Inflammatory macrophage treated with lipopolysaccharide for 4 hours (primary cell): ENCODE data around the gene LRRK1.

Experiments used
- DNase-seq: peaks from one replicate; pipeline ENCODE4 v3.0.0-alpha.2; 2020

LRRK1 gene

DNA sequence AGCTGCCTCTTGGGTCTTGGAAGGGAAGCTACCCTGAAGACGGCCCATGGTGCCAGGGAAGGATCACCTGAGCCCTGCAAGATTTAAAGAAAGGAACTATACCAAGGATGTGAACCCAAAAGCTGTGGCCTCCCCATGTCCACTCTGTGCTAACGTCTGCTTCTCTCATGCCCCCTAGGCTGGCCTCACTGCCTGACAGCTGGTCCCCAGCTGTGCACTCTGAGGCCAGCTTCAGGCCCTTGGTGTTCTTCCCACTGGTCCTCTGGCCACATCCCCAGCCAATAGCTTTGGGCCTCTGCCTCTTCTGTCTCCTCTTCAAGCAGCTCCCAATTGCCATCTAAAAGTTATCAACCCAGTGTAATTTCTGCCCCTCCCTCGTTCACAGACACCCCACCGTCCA is 5.2 kb upstream of the LRRK1 start:
- no peak for DNase-seq

DNA sequence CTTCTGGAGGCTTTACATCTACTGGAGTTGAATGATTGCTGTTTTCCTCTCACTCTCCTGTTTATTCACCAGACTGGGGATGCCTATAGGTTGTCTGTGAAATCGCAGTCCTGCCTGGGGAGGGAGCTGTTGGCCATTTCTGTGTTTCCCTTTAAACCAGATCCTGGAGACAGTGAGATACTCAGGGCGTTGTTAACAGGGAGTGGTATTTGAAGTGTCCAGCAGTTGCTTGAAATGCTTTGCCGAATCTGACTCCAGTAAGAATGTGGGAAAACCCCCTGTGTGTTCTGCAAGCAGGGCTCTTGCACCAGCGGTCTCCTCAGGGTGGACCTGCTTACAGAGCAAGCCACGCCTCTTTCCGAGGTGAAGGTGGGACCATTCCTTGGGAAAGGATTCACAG is 4.3 kb upstream of the LRRK1 start:
- DNase-seq: no peak

DNA sequence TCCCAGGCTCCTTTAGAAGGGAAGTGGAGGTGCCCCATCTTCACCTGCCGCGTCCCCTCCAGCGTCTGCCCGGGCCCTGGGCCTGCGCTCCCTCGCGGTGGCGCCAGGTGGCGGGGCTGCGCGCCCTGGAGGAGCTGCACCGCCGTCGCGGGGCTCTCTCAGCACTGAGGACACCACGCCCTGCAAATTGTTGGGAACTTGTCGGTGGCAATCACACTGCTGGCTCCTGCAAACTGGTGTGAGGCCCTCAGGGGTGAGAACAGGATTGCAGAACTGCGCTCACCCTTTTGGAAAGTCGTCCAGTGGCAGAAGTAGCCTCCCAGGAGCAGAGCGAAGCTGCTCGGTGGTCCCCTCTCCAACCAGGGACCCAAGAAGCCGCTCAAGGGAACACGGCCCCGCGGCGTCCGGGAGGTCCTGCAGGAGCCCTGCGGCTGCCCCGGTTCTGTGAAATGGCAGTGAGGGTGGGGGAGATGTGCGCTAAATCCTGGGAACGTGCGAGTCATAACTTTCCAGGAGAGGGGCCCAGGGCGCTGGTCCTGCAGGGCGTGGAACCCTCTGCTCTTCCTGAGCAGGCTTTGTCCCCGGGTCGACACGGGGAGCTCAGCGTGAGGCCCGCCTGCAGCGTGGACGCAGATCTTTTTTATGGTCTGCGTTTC is 995 bp upstream of the LRRK1 start:
- peak; percentile 81 for DNase-seq

DNA sequence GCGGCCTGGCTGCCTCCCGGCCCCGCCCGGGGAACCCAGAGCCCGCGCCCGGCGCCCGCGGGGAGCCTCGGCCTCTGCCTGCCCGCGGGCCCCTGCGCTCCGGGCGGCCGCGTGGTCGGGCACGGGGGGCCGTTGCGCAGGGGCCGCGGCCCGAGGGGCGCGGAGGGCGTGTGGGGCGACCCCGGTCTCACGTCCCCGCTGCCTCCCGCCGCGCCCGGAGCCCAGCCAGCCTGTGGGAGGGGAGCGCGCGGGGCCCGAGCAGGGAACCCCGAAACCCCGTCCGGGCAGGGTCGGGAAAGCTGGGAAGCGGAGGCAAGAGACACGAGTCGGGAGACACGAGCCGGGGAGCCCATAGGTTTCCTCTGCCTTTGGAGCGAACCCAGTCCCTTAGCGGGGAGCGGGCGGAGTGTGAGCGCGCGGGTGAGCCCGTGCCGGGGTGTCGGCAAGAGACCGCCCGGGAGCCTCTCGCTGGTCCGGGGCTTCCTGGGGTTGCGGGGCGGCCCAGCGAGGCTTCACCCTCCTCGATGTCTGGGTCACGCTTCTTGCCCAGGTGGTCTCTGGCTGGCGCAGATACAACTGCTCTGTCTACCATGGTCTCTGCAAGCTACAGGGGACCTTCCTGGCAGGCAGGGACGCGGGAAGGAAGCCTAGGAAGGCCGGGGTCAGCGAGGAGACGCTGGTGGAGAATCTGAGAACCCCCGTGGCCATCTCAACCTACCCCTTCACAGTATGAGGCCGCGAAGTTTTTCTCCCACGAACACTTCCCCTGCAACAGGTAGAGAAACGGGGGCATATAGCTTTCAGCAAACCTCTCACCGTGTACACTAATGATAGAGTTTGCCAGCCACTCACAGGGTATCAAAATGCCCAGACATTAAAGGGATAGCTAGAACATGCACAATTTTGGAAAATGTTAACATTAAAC is 586 bp downstream of the LRRK1 start:
- no peak for DNase-seq

DNA sequence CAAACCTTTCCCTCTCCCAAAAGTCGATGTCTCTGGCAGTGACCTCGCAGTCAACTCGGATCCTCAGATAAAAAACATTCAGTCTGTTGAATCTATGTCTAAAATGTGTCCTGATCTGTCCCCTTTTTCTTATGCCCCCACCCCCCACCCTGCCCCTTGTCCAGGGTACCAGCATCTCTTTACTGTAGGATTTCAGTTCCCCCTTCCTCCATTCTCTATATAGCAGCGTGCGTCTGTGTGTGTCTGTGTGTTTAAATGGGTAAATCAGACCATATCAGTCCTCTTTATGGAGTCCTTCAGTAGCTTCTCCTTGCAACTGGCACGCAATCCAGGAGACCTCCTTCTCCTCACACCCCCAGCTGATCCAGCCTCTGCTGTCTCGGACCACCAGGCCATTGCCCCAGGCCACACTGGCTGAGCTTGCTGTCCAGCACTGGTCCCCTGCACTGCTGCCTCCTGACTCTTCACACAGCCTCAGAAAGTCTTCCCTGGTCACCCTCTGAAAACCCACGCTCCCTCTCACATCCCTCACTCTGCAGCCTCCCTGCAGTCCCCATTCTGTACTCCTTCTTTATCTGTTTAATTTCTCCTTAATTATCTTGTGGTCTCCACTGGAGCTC is 1.5 kb downstream of the LRRK1 start:
- no peak for DNase-seq

DNA sequence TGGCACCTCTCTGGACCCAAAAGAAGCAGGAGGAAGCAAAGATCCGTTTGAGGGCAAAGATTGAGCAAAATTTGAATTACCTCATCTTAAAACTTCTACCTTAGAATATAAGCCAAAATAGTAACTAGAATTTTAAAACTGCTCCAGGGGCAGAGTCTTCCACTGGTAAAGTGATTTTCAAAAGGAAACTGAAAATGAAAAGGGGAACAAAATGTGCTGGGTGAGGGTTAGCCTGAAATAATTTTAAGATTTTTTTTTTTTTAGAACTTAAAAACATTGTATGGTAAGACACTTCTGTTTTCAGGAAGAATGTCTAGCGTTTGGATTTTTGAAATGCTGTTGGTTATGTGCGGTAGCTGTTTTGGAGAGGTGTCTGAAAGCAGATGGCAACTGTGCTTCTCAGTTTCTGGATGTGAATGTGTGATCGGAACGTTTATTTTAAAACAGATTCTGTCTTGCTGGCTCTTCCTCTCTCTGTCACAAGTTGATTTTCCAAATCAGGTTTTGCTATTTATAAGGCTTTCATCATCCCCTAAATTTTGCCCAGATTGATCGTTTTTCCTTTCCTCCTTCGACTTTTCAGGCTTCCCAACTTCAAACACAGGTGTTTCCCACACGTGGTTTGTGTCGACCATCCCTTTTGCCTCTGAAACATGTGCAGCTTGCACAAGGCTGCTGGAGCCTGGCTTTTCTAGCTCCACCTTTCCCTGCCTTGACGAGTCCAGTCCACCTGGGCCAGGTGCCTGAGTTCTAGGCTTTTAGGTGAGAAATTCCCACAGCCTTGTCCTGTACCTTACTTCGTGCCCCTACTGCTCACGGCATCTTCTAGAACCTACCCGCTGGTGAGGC is 3.3 kb downstream of the LRRK1 start:
- DNase-seq: peak; percentile 69

DNA sequence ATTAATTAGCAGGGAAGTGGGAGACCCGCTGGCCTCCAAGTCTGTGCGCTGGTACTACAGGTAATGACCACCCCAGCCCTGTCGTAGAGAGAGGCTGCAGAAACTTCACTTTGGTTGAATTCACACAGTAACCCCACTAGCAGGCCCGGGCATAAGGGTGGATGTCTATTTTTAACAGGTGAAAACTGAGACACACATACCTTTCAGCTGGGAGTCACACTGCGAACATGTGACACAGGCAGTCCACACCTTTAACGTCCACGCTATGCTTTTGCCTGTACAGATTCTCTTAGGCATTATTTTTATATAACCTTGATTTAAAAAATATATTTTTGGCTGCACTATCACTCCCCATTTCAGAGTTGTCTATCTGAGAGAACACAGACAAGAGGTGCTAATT is 3.9 kb downstream of the LRRK1 start:
- DNase-seq: no peak

DNA sequence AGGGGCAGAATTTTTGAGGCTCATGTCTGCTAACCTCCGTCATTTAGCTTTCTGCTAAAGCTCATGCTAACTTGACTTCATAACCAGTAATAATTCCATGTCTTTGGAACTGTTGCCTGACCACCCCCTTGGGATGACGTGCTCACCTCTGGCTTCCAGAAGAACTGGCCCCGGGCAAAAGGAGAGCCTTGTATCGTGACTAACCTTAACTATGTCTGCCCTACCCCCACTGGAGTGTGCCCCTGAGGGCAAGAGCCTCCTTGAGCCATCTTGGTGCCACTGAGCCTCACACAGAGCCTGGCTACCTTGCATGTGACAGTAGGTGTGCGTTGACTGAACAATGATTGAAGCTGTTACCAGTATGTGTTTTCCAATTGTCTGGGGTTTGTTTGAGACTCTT is 4.7 kb downstream of the LRRK1 start:
- DNase-seq: no peak

DNA sequence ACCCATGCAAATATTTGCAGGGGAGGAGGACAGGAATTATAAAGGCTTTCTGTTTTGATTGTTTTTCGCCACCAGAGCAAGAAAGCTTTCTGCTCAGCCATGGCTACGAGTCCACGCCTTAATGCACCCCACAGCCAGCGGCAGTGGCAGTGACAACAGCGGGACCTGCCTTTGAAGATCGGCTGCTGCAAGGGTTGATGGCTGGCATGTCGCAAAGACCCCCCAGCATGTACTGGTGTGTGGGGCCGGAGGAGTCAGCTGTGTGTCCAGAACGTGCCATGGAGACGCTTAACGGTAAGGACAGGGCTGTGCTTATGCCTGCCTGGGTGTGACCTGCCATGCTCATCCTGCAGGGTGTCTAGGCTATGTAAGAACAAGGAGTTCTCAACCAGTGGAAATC is 5.3 kb downstream of the LRRK1 start:
- no peak for DNase-seq

DNA sequence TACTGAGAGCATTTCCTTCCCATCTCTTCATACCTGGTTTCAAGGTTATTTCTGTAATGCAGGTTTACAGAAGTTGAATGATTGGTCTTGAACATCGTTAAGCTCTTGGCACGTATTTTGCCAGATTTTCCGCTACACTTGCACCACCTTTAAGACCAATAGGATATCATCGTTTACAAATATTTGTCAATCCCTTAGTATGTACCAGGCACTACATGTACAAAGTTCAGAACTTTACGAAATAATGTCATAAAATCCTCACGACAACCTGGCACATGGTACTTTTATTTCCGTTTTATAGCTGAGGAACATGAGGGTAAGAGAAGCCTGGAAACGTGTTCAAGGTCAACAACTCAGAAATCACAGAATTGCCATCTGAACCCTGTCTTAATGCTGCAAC is 6.3 kb downstream of the LRRK1 start:
- no peak for DNase-seq

DNA sequence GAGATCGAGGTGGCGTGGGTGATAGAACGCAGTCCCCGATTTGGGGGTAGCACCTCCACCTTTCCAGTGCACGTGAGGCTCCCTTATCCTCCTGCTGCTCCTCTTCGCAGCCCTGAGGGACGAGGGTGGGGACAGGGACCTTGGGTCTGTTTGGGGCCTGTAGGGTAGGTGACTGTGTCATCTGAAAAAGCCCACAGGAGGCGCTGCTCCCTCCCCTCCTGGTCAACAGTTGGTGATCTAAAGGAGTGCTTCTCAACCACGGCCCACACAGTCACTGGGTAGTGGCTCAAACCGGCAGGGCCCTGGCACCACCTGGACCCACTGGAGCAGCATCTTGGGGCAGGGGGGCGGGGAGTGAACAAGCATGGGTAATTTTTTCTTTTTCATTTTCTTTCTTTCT is 7.1 kb downstream of the LRRK1 start:
- no peak for DNase-seq

DNA sequence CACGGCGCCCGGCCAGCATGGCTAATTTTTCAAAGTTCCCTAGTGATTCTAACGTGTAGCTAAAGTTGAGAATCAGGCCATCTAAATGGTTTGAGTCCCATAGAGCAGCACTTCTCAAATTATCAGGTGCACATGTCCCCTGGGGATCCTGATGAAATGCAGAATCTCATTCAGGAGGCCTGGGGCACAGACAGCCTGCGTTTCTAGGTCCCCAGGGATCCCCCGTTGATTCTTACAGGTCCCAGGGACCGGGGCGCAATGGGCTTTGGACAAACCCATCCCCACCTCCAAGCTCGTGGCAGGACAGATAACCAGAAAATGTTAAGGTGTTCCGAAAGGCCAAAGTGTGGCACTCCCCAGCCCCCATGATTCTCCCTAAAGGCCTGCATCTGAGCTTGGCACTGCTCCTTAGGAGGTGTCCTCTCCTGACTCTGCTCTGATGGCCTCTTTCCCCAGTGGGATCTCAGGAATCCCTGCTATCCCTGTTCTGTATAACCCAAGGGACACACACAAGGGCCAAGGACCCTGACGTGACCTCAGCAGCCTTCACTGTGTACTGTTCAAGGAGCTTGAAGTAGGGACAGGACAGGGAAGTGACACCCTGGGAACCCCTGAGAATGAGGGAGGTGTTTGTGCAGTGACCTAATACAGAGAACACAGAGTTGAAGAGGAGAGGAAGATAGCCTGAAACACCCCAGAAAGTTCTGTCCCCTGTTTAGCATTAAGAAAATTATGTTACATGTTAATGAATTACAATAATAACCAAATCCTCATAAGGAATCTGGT is 8.0 kb downstream of the LRRK1 start:
- no peak for DNase-seq

DNA sequence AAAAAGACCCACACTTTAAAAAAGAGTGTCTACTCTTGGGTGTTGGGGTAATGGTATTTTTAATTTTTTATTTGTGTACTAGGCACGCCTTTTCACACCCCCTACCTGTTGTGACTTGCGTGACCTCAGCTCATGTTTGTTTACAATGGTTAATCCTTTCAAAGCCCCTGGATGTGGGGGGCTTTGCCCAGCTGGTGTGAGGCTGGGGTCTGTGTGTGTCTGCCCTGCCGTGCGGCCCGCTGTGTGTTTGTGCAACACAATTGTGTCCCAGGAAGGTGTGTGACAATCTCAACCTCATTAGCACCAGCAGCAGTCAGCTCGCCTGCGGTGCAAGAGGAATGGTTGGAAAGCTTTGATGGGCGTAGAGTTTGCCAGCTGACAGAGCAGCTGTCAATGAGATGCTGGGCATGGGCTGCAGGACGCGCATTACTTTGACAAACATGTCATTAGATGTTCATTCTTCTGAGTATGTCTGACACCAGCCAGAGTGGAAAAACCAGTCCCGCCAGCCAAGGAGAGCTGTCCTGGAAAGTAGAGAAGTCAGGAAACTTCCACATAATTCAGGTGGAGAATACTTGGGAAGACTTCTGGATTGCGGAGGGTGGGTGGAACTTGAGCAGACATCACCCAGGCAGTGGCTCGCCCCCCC is 9.6 kb downstream of the LRRK1 start:
- no peak for DNase-seq

DNA sequence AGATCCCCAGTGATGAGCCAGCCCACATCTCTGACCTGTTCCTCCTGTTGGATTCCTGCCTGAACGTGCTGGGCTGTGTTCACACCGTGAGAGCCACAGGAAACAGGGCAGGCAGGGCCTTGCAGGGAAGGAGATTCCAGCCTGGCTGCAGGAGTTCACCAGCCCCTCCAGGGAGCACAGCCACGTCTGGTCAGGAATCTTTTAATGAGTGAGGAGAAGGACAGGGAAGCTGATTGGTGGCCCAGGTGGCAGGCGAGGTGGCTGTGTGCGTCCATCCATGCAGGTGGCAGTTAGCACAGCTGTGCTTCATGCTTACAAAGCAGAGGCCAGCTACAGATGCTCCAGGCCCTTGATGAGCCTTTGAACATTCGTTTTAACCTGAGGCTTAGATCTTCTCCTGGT is 10.5 kb downstream of the LRRK1 start:
- DNase-seq: no peak

DNA sequence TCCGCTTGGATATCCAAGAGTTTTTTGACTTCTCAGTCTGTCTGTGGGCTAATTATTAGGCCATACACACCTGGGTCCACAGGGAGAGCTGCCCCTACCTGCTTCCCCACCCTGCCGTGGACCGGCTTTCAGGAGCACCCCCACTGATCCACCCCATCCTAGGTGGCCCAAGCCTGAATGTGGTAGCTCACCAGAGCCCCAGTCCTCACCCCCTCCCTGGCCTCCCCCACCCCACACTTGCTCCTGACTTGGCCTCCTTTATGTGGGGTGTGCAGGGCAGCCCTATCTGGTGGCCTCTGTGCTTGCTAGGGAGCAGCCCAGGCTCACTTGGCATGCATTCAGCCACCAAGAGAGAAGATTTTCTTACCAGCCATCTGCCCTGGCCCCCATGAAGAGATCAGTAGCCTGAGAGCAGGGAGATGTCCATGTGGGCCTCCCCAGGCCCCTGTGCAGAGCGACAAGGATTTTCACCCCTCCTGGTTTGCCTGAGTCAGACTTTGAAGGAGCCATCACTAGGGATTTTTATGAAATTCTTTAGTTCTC is 11.2 kb downstream of the LRRK1 start:
- no peak for DNase-seq

DNA sequence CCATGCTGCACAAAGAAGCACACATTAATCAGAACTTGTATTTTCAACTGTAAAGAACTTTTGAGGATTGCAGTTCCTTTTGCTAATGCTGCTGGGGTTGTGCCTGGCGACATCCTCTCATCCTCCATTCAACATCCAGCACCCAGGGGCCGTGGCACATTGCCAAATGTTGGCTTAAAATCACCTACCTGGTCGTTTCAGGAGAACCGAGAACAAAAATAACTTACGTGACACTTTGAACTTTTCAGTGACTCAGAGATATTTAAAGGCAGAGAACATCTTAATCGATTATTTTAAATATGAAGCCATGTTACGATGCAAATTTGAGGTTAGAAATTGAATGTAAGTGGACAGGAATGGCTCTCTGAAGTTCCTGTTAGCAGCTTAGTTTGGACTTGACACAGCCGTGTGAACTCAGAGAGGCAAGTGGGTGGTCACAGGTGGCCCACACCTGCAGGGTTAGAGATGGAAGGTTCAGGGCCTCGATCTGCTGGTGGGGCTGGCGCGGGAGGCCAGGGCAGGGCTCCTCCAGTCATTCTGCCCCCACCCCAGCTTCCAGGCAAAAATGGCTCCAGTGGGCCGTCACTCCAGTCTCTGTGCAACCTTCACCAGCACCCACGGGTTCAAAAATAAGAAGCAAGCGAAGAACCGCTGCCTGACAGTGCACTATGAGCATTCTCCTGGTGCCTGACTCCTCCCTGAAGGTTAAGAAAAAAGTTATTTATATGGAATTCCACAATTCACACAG is 12.2 kb downstream of the LRRK1 start:
- no peak for DNase-seq

DNA sequence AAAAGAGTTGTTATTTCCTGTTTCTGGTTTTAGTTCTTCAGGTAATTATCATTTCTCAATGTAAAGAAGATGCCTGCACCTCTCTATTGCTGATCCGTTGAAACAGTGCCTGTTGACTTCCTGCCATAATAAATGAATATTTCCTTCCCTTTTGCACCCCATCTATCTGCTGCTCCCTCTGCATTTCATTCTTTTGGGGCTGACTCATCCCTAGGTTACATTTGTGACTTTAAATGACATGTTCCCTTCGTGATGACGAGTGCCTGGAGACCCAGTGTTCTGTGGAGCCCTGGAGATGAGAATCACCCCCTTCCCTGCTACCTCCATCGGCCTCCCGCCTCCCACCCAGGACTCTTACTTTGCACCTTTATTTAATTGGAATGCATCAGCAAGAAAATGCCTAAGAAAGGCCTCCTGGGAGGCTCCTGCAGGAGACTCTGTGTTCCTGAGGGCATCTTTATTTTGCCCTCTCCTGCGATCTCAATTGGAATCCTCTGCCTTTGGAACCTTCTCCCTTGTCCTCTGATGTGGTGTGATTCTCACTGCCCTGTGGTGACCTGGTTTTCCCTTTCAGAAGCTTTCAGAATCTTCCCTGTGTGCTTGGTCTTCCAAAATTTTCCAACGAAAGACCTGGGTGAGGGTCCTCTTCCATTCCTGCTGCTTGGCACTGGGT is 13.7 kb downstream of the LRRK1 start:
- DNase-seq: no peak

DNA sequence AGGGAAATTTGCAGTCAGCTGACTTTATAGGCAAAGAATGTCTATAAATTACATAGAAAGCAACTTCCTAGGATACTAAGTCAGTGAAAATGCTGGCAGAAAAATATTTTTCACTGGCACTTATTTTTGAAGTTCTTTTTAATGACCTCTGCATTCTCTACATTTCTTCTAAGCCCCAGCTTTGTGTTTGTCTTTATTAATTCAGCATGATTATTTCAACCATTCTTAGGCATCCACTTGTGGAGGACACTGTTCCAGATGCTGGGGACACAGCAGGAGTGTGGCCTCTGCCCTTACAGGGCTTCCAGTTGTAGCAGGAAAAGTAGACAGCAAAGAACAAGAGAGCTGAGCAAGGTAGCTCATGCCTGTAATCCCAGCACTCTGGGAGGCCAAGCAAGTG is 15.0 kb downstream of the LRRK1 start:
- no peak for DNase-seq

DNA sequence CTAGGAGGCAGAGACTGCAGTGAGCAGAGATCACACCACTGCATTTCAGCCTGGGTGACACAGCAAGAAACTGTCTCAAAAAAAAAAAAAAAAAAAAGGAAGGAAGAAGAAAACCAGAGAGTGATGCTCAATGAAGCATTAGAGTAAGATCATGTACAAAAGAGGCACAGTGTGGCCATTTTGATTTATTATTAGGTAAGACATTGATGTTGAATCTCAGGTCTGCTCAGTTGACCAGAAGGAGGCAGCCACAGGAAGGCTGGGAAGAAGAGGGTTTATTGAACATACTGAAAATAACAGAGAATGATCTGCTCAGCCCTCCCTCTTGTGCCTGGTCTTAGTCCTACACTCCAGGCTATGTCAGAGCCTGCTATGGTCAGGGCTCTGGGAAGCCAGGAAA is 15.6 kb downstream of the LRRK1 start:
- DNase-seq: peak; percentile 30

DNA sequence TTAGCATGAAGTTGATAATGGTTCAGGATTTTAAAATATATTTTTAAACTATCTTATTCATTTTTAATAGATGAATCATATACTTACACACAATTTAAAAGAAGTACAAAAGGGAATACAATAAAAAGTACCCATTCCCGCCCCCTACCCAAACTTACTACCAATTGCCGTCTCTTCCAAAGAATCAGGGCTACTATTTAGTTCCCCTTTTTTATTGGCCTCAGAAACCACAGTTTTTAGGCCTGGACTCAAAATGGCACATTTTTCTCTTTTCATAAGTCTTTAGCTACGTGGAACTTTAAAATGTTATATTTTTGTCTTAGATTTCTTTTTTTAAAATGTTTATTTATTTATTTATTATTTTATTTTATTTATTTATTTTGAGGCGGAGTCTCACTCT is 18.0 kb downstream of the LRRK1 start:
- DNase-seq: no peak
